IMR-90 (cell line): ENCODE data around the gene SLC22A16. TPM values are rescaled to one million over a fixed set of nuclear protein-coding genes. Genes with fewer than 3 reads are reported as not detected.

Source experiments
- ATAC-seq: fragments of 200-7000 bp; cut with Tn5 transposase; 2 replicates; pipeline ENCODE4 v1.9.1; 2020; ENCODE audit warnings: low read depth, mild to moderate bottlenecking, moderate library complexity
- BruUV-seq: library from RNA; stranded (reverse); fragments of 400-500 nt; replicated peaks from 2 replicates; lab custom pipeline; 2021; lab: Mats Ljungman, UMichigan
- CTCF ChIA-PET: fragments of 300-600 bp; formaldehyde crosslinking; extraction: SDS; loops from one replicate; lab custom pipeline; 2021; ENCODE audit warnings: antibody characterized with exemption; lab: Yijun Ruan, JAX
- POLR2A ChIA-PET: fragments of 300-600 bp; sonication (Branson Sonifier 250); formaldehyde crosslinking; loops from one replicate; lab custom pipeline; 2022; ENCODE audit warnings: antibody characterized with exemption; ENCODE audit not compliant: unreplicated experiment; lab: Charles Lee
- DNase-seq: peaks from one replicate; pipeline ENCODE4 v3.0.0; 2013
- H2AFZ ChIP-seq: replicated peaks from 2 replicates; pipeline ENCODE3; 2013; ENCODE audit warnings: low read length, mild to moderate bottlenecking; ENCODE audit not compliant: poor library complexity
- H2AK5ac ChIP-seq: 2 replicates; pipeline ENCODE4 v1.6.1; 2013; ENCODE audit warnings: low read depth, low read length, inconsistent platforms
- H2AK9ac ChIP-seq: replicated peaks from 2 replicates; pipeline ENCODE3; 2013; ENCODE audit warnings: mild to moderate bottlenecking, low read depth, low read length, moderate library complexity; ENCODE audit not compliant: poor library complexity
- H2BK120ac ChIP-seq: 2 replicates; pipeline ENCODE4 v1.6.1; 2013; ENCODE audit warnings: low read depth, low read length, inconsistent platforms
- H2BK15ac ChIP-seq: 3 replicates; pipeline ENCODE4 v1.6.1; 2013; ENCODE audit warnings: low read depth, low read length, inconsistent platforms
- H2BK20ac ChIP-seq: 2 replicates; pipeline ENCODE4 v1.6.1; 2013; ENCODE audit warnings: low read depth, mild to moderate bottlenecking, inconsistent platforms, low read length, moderate library complexity
- H2BK5ac ChIP-seq: 2 replicates; pipeline ENCODE4 v1.6.1; 2013; ENCODE audit warnings: mild to moderate bottlenecking, low read depth, low read length, inconsistent platforms; ENCODE audit not compliant: poor library complexity, severe bottlenecking
- H3K14ac ChIP-seq: replicated peaks from 2 replicates; pipeline ENCODE4 v1.6.1; 2013; ENCODE audit warnings: low read depth, low read length, inconsistent platforms
- H3K18ac ChIP-seq: 2 replicates; pipeline ENCODE4 v1.6.1; 2013; ENCODE audit warnings: low read depth, low read length, control low read depth
- H3K23ac ChIP-seq: 2 replicates; pipeline ENCODE4 v1.6.1; 2013; ENCODE audit warnings: low read depth, low read length, inconsistent platforms
- H3K27ac ChIP-seq: 2 replicates; pipeline ENCODE4 v1.5.1; 2013; ENCODE audit warnings: mild to moderate bottlenecking, control low read depth, low read length; ENCODE audit not compliant: insufficient read depth
- H3K27me3 ChIP-seq: 2 replicates; pipeline ENCODE4 v1.6.1; 2013; ENCODE audit warnings: low read length; ENCODE audit not compliant: control insufficient read depth, insufficient read depth
- H3K36me3 ChIP-seq: 2 replicates; pipeline ENCODE4 v1.6.1; 2013; ENCODE audit warnings: low read length, mixed read lengths; ENCODE audit not compliant: control insufficient read depth, insufficient read depth
- H3K4ac ChIP-seq: 2 replicates; pipeline ENCODE4 v1.6.1; 2013; ENCODE audit warnings: low read depth, low read length, inconsistent platforms
- H3K4me1 ChIP-seq: 2 replicates; pipeline ENCODE4 v1.6.1; 2013; ENCODE audit warnings: low read length, mixed read lengths; ENCODE audit not compliant: control insufficient read depth, insufficient read depth
- H3K4me2 ChIP-seq: 2 replicates; pipeline ENCODE4 v1.6.1; 2013; ENCODE audit warnings: low read depth, mild to moderate bottlenecking, control low read depth, low read length, moderate library complexity
- H3K4me3 ChIP-seq: 2 replicates; pipeline ENCODE4 v1.5.1; 2013; ENCODE audit warnings: low read depth, mild to moderate bottlenecking, control low read depth, low read length, moderate library complexity; ENCODE audit not compliant: insufficient read depth
- H3K56ac ChIP-seq: 2 replicates; pipeline ENCODE4 v1.6.1; 2013; ENCODE audit warnings: low read length, inconsistent platforms; ENCODE audit not compliant: insufficient read depth; ENCODE audit errors: extremely low read depth
- H3K79me1 ChIP-seq, 2 experiments: 2 replicates each; pipeline ENCODE4 v1.6.1; 2013; ENCODE audit warnings: low read length in 2 of 2, inconsistent platforms in 1 of 2, low read depth in 1 of 2
- H3K9ac ChIP-seq: 2 replicates; pipeline ENCODE4 v1.6.1; 2013; ENCODE audit warnings: low read depth, low read length, control low read depth
- H3K9me1 ChIP-seq: 2 replicates; pipeline ENCODE4 v1.6.1; 2013; ENCODE audit warnings: low read length, inconsistent platforms; ENCODE audit not compliant: insufficient read depth
- H3K9me3 ChIP-seq: 2 replicates; pipeline ENCODE4 v1.6.1; 2013; ENCODE audit warnings: low read length; ENCODE audit not compliant: control insufficient read depth, insufficient read depth
- H4K20me1 ChIP-seq: 2 replicates; pipeline ENCODE4 v1.6.1; 2013; ENCODE audit warnings: low read length, inconsistent platforms; ENCODE audit not compliant: insufficient read depth
- H4K5ac ChIP-seq: 2 replicates; pipeline ENCODE4 v1.6.1; 2013; ENCODE audit warnings: mild to moderate bottlenecking, low read depth, low read length, control low read depth
- H4K8ac ChIP-seq, 2 experiments: 2 replicates each; pipeline ENCODE4 v1.6.1; 2013; ENCODE audit warnings: low read depth in 2 of 2, low read length in 2 of 2, control low read depth in 1 of 2, inconsistent platforms in 1 of 2
- H4K91ac ChIP-seq: 2 replicates; pipeline ENCODE4 v1.6.1; 2013; ENCODE audit warnings: low read depth, low read length, inconsistent platforms; ENCODE audit not compliant: insufficient read depth
- BHLHE40 ChIP-seq: fragments of 150-350 bp; IDR thresholded peaks from 2 replicates; pipeline ENCODE4 v1.6.1; 2016; ENCODE audit warnings: mild to moderate bottlenecking, low read depth, low read length
- CEBPB ChIP-seq: IDR thresholded peaks from 2 replicates; pipeline ENCODE4 v1.6.1; 2012; ENCODE audit warnings: low read depth, low read length, improper control_type of control experiment
- CHD1 ChIP-seq: IDR thresholded peaks from 2 replicates; pipeline ENCODE4 v1.6.1; 2012; ENCODE audit warnings: low read depth, low read length, improper control_type of control experiment
- CTCF ChIP-seq: conservative IDR thresholded peaks from 2 replicates; pipeline ENCODE4 v1.5.1; 2012; ENCODE audit warnings: mild to moderate bottlenecking, low read depth, low read length, improper control_type of control experiment
- ELK1 ChIP-seq: fragments of 150-350 bp; IDR thresholded peaks from 2 replicates; pipeline ENCODE4 v1.6.1; 2016; ENCODE audit warnings: low read depth, mild to moderate bottlenecking, low read length, moderate library complexity, borderline replicate concordance
- FOS ChIP-seq: fragments of 150-350 bp; IDR thresholded peaks from 2 replicates; pipeline ENCODE4 v1.6.1; 2016; ENCODE audit warnings: low read depth, low read length
- MAFK ChIP-seq: IDR thresholded peaks from 2 replicates; pipeline ENCODE4 v1.6.1; 2012; ENCODE audit warnings: low read depth, low read length, improper control_type of control experiment
- MAZ ChIP-seq: IDR thresholded peaks from 2 replicates; pipeline ENCODE4 v1.6.1; 2012; ENCODE audit warnings: low read depth, mild to moderate bottlenecking, low read length, improper control_type of control experiment, moderate library complexity, borderline replicate concordance
- MXI1 ChIP-seq: IDR thresholded peaks from 2 replicates; pipeline ENCODE4 v1.6.1; 2012; ENCODE audit warnings: low read depth, mild to moderate bottlenecking, low read length, moderate library complexity, borderline replicate concordance
- NFE2L2 ChIP-seq: fragments of 150-350 bp; IDR thresholded peaks from 2 replicates; pipeline ENCODE4 v1.6.1; 2016; ENCODE audit warnings: low read depth, mild to moderate bottlenecking, low read length
- POLR2A ChIP-seq: IDR thresholded peaks from 2 replicates; pipeline ENCODE4 v1.6.1; 2012; ENCODE audit warnings: mild to moderate bottlenecking, low read depth, low read length
- RAD21 ChIP-seq: IDR thresholded peaks from 2 replicates; pipeline ENCODE4 v1.6.1; 2012; ENCODE audit warnings: low read length, improper control_type of control experiment
- RCOR1 ChIP-seq: IDR thresholded peaks from 2 replicates; pipeline ENCODE4 v1.6.1; 2012; ENCODE audit warnings: mild to moderate bottlenecking, low read length, improper control_type of control experiment; ENCODE audit not compliant: insufficient replicate concordance
- RFX5 ChIP-seq: IDR thresholded peaks from 2 replicates; pipeline ENCODE4 v1.8.0; 2012; ENCODE audit warnings: low read depth, mild to moderate bottlenecking, low read length, moderate library complexity
- SMC3 ChIP-seq: fragments of 150-350 bp; IDR thresholded peaks from 2 replicates; pipeline ENCODE4 v1.6.1; 2016; ENCODE audit warnings: low read depth, mild to moderate bottlenecking, antibody characterized with exemption, low read length, moderate library complexity
- USF2 ChIP-seq: fragments of 150-350 bp; IDR thresholded peaks from 2 replicates; pipeline ENCODE4 v1.6.1; 2017; ENCODE audit warnings: mild to moderate bottlenecking, antibody characterized with exemption, low read length, low read depth
- WGBS, 2 experiments: methylation state at CpG; one replicate each; pipeline versions ENCODE4 v1.1.5 to v1.1.7; 2013; ENCODE audit warnings: missing lambda C conversion rate in 2 of 2; ENCODE audit not compliant: insufficient read length in 1 of 2; ENCODE audit errors: extremely low coverage in 2 of 2; 5-methylcytosine and 5-hydroxymethylcytosine counted together
- dilution Hi-C: fragments of 300-500 bp; cut with HindIII; formaldehyde crosslinking; loops from one replicate; pipeline ENCODE4 v1.14.3; 2018; ENCODE audit warnings: low sequenced_read_pairs; ENCODE audit not compliant: unreplicated experiment
- in situ Hi-C: fragments of 300-500 bp; cut with MboI; formaldehyde crosslinking; loops from 3 replicates; pipeline ENCODE4 v1.14.3; 2019; ENCODE audit warnings: low sequenced_read_pairs, inconsistent platforms, mixed read lengths
- intact Hi-C: fragments of 100-400 bp; cut with micrococcal nuclease; formaldehyde crosslinking; loops from 2 replicates; pipeline ENCODE4 v1.10.0; 2022
- polyA plus RNA-seq, 3 experiments: library from polyadenylated mRNA; depleted of rRNA; stranded (reverse); fragments of >200 nt; gene quantifications; 2 replicates each; pipeline ENCODE4 v1.2.3, GENCODE V29; 2012; ENCODE audit warnings: low replicate concordance in 1 of 3
- total RNA-seq: library from RNA; depleted of rRNA; stranded (reverse); fragments of >200 nt; gene quantifications from 2 replicates; pipeline ENCODE4 v1.2.3, GENCODE V29; 2012

SLC22A16 gene
- total and polyA plus RNA-seq, 2 of the 4 experiments (the other 2 are of a cell fraction) = not detected

GRCh38 chr6:110488606-110489190 is 12.3 kb upstream of the SLC22A16 start:
- ChIA-PET CTCF (no interaction called here), POLR2A (no interaction called here)
- Histone ChIP-seq H4K5ac (no peak overlapping the region), H2AK5ac (no peak overlapping the region), H3K79me1 (no peaks in the 10 kb centered on the region), H3K9ac (no peak overlapping the region), H2AK9ac (no peak overlapping the region), H3K4me1 (peaks cover 4% of the 10 kb centered on the region), H3K4me3 (no peak overlapping the region), H4K91ac (no peak overlapping the region), H3K36me3 (no peaks in the 10 kb centered on the region), H2BK120ac (no peak overlapping the region), H3K4me2 (no peak overlapping the region), H4K8ac (no peak overlapping the region), H3K27ac (no peak overlapping the region), H2BK5ac (no peak overlapping the region), H3K14ac (no peak overlapping the region), H3K18ac (no peak overlapping the region), H2BK20ac (no peak overlapping the region), H3K9me3 (no peaks in the 10 kb centered on the region), H3K4ac (no peak overlapping the region), H3K27me3 (peaks cover 2% of the 10 kb centered on the region), H2AFZ (no peak overlapping the region), H2BK15ac (no peak overlapping the region), H3K23ac (no peak overlapping the region), H3K9me1 (no peaks in the 10 kb centered on the region), H4K20me1 (no peaks in the 10 kb centered on the region), H3K56ac (no peak overlapping the region)
- ATAC-seq (no peak), DNase-seq (no peak)
- BruUV-seq = no TSS peak
- dilution Hi-C loops (no loop called here), intact Hi-C loops (no loop called here), in situ Hi-C loops (no loop called here)
- TF ChIP-seq RFX5 (no peak), BHLHE40 (no peak), CEBPB (no peak), ELK1 (no peak), CHD1 (no peak), POLR2A (no peak), MXI1 (no peak), FOS (no peak), MAZ (no peak), MAFK (no peak), NFE2L2 (no peak), CTCF (no peak), RAD21 (no peak), SMC3 (no peak), RCOR1 (no peak), USF2 (no peak)
- WGBS, 2 experiments = no CpG with 5 or more reads among the region's 6 CpGs
